ENCODE results near the gene ADGRA1.

ADGRA1 gene

DNA sequence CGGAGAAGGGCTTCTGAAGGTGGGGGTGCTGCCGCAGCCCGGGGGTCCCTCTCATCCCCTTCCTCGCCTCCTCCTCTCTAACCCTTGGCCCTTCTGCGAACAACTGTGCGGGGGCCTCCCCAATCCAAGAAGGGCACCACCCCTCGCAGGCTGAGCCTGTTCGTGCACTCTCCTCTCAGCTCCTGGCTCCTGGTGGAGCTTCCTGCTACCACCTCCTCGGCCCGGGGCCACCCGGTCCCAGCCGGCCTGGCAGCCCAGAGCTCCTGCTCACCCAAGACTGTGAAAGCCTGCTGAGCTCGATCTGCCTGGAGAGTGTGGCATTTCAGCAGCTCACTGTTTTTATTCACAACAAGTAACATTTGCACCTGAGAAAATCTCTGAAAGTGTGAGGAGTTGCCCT lies 2.4 kb downstream of the ADGRA1 start:
- no peak for TF ChIP-seq CTCF (conservative IDR thresholded peaks at IDR 0.05; ENCODE audit: low read depth, low read length)
- no peak overlapping the region for H2AFZ ChIP-seq (ENCODE audit: low read depth)
- H3K36me3 ChIP-seq (ENCODE audit: insufficient read depth), result no peaks in the 10 kb centered on the region
- no peaks in the 10 kb centered on the region for H4K20me1 ChIP-seq (ENCODE audit: insufficient read depth)
- H3K4me2 ChIP-seq, result no peak overlapping the region
- no peaks in the 10 kb centered on the region for H3K4me1 ChIP-seq (ENCODE audit: low read depth, poor library complexity, severe bottlenecking)
- no peak overlapping the region for H3K27ac ChIP-seq
- H3K9ac ChIP-seq, result no peak overlapping the region
- H3K27me3 ChIP-seq (ENCODE audit: insufficient read depth, low read depth), result peaks cover 36% of the 10 kb centered on the region
- H3K4me3 ChIP-seq (IDR thresholded peaks at IDR 0.05; ENCODE audit: insufficient read depth, low read depth, low read length), result no peak overlapping the region
- H3K79me2 ChIP-seq (ENCODE audit: insufficient read depth, low read depth), result no peaks in the 10 kb centered on the region

DNA sequence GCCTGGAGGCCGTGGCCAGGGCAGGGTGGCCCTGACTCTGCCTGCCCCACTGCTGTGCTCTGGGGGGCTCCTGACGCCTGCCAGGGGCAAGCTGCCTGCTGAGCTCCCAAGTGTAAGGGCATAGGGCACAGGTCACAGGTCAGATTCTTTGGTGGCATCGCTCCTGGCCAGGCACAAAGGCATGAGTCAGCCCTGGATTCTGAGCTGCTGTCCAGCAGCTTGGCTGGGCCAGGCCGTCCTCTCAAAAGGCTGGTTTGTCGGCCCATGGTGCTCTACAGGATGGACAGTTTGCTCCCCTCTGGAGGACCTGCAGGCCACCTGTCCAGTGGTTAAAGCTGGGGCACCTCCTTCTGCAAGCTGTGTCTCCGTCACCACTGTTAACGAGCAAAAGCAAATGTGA lies 2.9 kb downstream of the ADGRA1 start:
- Histone ChIP-seq H3K4me1 (ENCODE audit: low read depth, poor library complexity, severe bottlenecking) (no peaks in the 10 kb centered on the region), H3K9ac (no peak overlapping the region), H3K4me3 (IDR thresholded peaks at IDR 0.05; ENCODE audit: insufficient read depth, low read depth, low read length) (no peak overlapping the region), H2AFZ (ENCODE audit: low read depth) (no peak overlapping the region), H4K20me1 (ENCODE audit: insufficient read depth) (no peaks in the 10 kb centered on the region), H3K27ac (no peak overlapping the region), H3K79me2 (ENCODE audit: insufficient read depth, low read depth) (no peaks in the 10 kb centered on the region), H3K27me3 (ENCODE audit: insufficient read depth, low read depth) (peaks cover 39% of the 10 kb centered on the region), H3K36me3 (ENCODE audit: insufficient read depth) (no peaks in the 10 kb centered on the region), H3K4me2 (no peak overlapping the region)
- TF ChIP-seq CTCF (conservative IDR thresholded peaks at IDR 0.05; ENCODE audit: low read depth, low read length), result no peak

DNA sequence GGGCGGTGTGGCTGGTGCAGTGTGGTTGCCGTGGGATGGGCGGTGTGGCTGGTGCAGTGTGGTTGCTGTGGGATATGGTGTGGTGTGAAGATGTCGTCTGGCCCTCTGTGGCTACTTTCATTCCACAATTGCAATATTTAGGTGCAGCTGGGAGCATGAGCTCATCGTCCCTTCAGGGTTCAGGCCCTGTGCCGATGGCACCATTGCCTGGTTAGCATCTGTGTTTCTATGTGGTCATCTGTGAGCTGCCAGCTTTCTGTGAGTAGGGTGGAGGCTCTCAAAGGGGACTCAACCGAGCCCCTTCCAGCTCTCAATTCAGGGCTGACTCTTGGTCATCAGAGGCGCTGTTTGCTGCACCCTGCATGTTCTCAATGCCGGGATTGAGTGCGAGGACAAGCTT lies 3.6 kb downstream of the ADGRA1 start:
- no peak for TF ChIP-seq CTCF (conservative IDR thresholded peaks at IDR 0.05; ENCODE audit: low read depth, low read length)
- no peak overlapping the region for H3K27ac ChIP-seq
- no peaks in the 10 kb centered on the region for H3K36me3 ChIP-seq (ENCODE audit: insufficient read depth)
- no peak overlapping the region for H3K4me2 ChIP-seq
- no peak overlapping the region for H3K9ac ChIP-seq
- H3K4me3 ChIP-seq (IDR thresholded peaks at IDR 0.05; ENCODE audit: insufficient read depth, low read depth, low read length), result no peak overlapping the region
- no peaks in the 10 kb centered on the region for H3K4me1 ChIP-seq (ENCODE audit: low read depth, poor library complexity, severe bottlenecking)
- H3K27me3 ChIP-seq (ENCODE audit: insufficient read depth, low read depth), result peaks cover 44% of the 10 kb centered on the region
- no peaks in the 10 kb centered on the region for H3K79me2 ChIP-seq (ENCODE audit: insufficient read depth, low read depth)
- no peaks in the 10 kb centered on the region for H4K20me1 ChIP-seq (ENCODE audit: insufficient read depth)
- H2AFZ ChIP-seq (ENCODE audit: low read depth), result no peak overlapping the region

- TF ChIP-seq CTCF (conservative IDR thresholded peaks at IDR 0.05; ENCODE audit: low read depth, low read length), result no peak
- Histone ChIP-seq H3K4me2 (no peak overlapping the region), H3K27ac (no peak overlapping the region), H2AFZ (ENCODE audit: low read depth) (no peak overlapping the region), H3K4me1 (ENCODE audit: low read depth, poor library complexity, severe bottlenecking) (no peaks in the 10 kb centered on the region), H3K9ac (no peak overlapping the region), H3K79me2 (ENCODE audit: insufficient read depth, low read depth) (no peaks in the 10 kb centered on the region), H3K27me3 (ENCODE audit: insufficient read depth, low read depth) (peaks cover 51% of the 10 kb centered on the region), H3K4me3 (IDR thresholded peaks at IDR 0.05; ENCODE audit: insufficient read depth, low read depth, low read length) (no peak overlapping the region), H3K36me3 (ENCODE audit: insufficient read depth) (no peaks in the 10 kb centered on the region), H4K20me1 (ENCODE audit: insufficient read depth) (no peaks in the 10 kb centered on the region)
Measured at GRCh38 chr10:133093291-133093690, 5.6 kb downstream of the ADGRA1 start.

DNA sequence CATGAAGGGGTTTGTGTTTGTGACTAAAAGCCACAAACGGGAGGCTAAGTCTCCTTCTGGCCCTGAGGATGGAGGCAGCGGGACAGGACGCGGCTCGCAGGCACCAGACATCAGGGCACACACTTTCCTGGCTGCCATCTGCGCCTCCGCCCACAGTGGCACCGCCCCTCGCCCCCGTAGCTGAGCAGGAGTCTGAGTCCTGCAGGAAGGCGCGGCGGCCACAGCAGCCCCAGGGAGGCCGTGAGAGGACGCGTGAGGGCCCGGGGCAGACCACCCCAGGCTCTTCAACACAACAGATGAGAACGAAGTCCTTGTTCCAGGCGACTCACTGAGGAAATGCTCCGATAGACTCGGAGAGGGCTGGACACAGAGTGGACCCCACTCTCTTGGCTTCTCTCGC lies 6.6 kb downstream of the ADGRA1 start:
- Histone ChIP-seq H3K27ac (no peak overlapping the region), H2AFZ (ENCODE audit: low read depth) (no peak overlapping the region), H3K9ac (no peak overlapping the region), H3K36me3 (ENCODE audit: insufficient read depth) (no peaks in the 10 kb centered on the region), H3K4me3 (IDR thresholded peaks at IDR 0.05; ENCODE audit: insufficient read depth, low read depth, low read length) (no peak overlapping the region), H3K27me3 (ENCODE audit: insufficient read depth, low read depth) (peaks cover 51% of the 10 kb centered on the region), H3K4me2 (no peak overlapping the region), H4K20me1 (ENCODE audit: insufficient read depth) (no peaks in the 10 kb centered on the region), H3K79me2 (ENCODE audit: insufficient read depth, low read depth) (no peaks in the 10 kb centered on the region), H3K4me1 (ENCODE audit: low read depth, poor library complexity, severe bottlenecking) (no peaks in the 10 kb centered on the region)
- TF ChIP-seq CTCF (conservative IDR thresholded peaks at IDR 0.05; ENCODE audit: low read depth, low read length), result no peak

Data from KMS-11 (cell line).